Upper lobe of left lung (tissue), 6 donors: ENCODE data around the gene TAF3. TPM values are rescaled to one million over a fixed set of nuclear protein-coding genes. Genes with fewer than 3 reads are reported as not detected.

Experiments used
- ATAC-seq, 2 donors: fragments of 200-7000 bp; cut with Tn5 transposase; one replicate each; pipeline ENCODE4 v1.9.1; 2022; ENCODE audit warnings: mild to moderate bottlenecking in 2 of 2, moderate library complexity in 2 of 2; ENCODE audit not compliant: low FRiP score in 2 of 2
- DNase-seq, 2 donors: peaks; one replicate each; pipeline ENCODE4 v3.0.0-alpha.2; 2019 to 2020
- H3K27ac ChIP-seq, 4 donors: fragments of 200-600 bp; sonication (generic); one replicate each; pipeline ENCODE4 v1.5.1; 2016 to 2019
- H3K27me3 ChIP-seq, 4 donors: fragments of 200-600 bp; sonication (generic); one replicate each; pipeline ENCODE4 v1.5.1; 2017 to 2019
- H3K36me3 ChIP-seq, 4 donors: fragments of 200-600 bp; sonication (generic); one replicate each; pipeline ENCODE4 v1.5.1; 2016 to 2019
- H3K4me1 ChIP-seq, 4 donors: fragments of 200-600 bp; sonication (generic); one replicate each; pipeline ENCODE4 v1.5.1; 2018 to 2019
- H3K4me3 ChIP-seq, 4 donors: fragments of 200-600 bp; sonication (generic); one replicate each; pipeline ENCODE4 v1.5.1; 2017 to 2019; ENCODE audit warnings: mild to moderate bottlenecking in 2 of 4, moderate library complexity in 1 of 4
- H3K9me3 ChIP-seq, 4 donors: fragments of 200-600 bp; sonication (generic); one replicate each; pipeline ENCODE4 v1.5.1; 2018 to 2019
- EP300 ChIP-seq, 4 donors: sonication (generic); formaldehyde crosslinking; IDR thresholded peaks; one replicate each; pipeline ENCODE4 v1.5.1; 2017; ENCODE audit warnings: antibody characterized with exemption in 4 of 4, control low read depth in 2 of 4
- POLR2A ChIP-seq, 4 donors: fragments of 450-650 bp; IDR thresholded peaks; one replicate each; pipeline ENCODE4 v1.5.1; 2016 to 2017; ENCODE audit warnings: antibody characterized with exemption in 4 of 4, mild to moderate bottlenecking in 2 of 4
- POLR2AphosphoS5 ChIP-seq, 2 donors: sonication (generic); formaldehyde crosslinking; IDR thresholded peaks; one replicate each; pipeline ENCODE4 v1.5.1; 2017; ENCODE audit warnings: antibody characterized with exemption in 2 of 2
- WGBS, 2 donors: methylation state at CpG; one replicate each; pipeline ENCODE4 v1.1.5; 2017 to 2018; 5-methylcytosine and 5-hydroxymethylcytosine counted together
- total RNA-seq, 6 donors: library from RNA; depleted of rRNA in 4 of 6; stranded (reverse); fragments of >200 nt in 4 of 6; gene quantifications; one replicate each; pipeline versions ENCODE4 v1.1.0 to v1.2.1, GENCODE V29; 2016 to 2021
- TF ChIP-seq, protein P1 (sequence below), 6 experiments: fragments of 450-650 bp in 4 of 6; fragments of 200-600 bp in 2 of 6; sonication (generic) in 2 of 6; IDR thresholded peaks; one replicate each; pipeline ENCODE4 v1.5.1; 2016 to 2019; ENCODE audit warnings: antibody characterized with exemption in 6 of 6
- donor health status: DM: no; HTN: no; CAD: no; lungs with moderate emphysema.
- donor health status: DM: no; HTN: yes; CAD: no; lungs with severe emphysema.

Gene TAF3
- total RNA-seq, 6 donors from 2014 or later = 6.8 to 16.8 (median 10.1) TPM

DNA sequence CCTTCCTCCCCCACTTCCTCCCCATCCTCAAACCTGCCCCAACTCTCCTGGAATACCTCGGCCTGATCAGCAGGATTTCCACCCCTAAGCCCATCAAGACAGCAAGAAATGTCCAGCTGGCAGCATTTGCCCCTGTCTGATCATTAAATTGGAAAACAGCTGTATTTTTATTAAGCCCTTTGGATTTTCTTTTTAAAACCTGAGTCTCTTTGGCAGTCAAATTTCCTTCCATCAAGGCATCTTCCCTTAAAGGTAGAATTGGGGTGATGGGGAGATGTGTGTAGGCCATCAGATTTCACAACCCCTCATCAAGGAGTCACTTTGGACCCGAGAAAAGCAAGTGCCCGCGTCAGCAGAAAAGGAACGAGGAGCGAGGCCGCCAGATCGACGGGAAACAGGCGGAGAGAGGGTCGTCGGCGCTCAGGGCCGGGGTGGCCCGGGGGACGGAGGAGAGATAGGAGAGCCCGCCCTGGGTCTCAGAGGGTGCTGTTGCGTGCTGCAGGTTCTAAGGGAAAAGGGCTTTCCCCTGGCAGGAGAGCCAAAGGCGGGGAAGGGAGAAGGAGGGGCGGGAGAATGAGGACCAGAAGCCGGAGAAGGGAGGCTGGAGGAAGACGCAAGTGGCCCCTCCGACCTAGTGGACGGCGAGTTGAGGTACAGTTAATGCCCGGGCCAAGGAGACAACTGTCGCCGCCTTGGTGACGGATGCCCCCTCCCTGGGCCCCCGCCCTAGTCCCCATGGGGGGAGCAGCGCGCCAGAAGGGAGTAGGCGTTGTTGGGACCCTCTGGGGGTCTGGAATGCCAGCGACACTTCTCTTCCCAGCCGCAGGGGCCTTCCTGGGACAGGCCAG lies 224.6 kb downstream of the TAF3 start:
- Histone ChIP-seq H3K4me1 (peaks cover 20 to 30% (median 25%) of the 10 kb centered on the region in 4 donors), H3K9me3 (no peaks in the 10 kb centered on the region), H3K4me3 (no peak overlapping the region), H3K27me3 (peaks cover 3 to 96% (median 45%) of the 10 kb centered on the region in 4 donors), H3K27ac (no peak overlapping the region), H3K36me3 (no peaks in the 10 kb centered on the region)
- peak in 1 of 2 donors; percentile 61 for DNase-seq
- WGBS, 2 donors = 8 to 13% methylated on average over 29 to 34 of the region's 35 CpGs
- TF ChIP-seq, protein P1, sequence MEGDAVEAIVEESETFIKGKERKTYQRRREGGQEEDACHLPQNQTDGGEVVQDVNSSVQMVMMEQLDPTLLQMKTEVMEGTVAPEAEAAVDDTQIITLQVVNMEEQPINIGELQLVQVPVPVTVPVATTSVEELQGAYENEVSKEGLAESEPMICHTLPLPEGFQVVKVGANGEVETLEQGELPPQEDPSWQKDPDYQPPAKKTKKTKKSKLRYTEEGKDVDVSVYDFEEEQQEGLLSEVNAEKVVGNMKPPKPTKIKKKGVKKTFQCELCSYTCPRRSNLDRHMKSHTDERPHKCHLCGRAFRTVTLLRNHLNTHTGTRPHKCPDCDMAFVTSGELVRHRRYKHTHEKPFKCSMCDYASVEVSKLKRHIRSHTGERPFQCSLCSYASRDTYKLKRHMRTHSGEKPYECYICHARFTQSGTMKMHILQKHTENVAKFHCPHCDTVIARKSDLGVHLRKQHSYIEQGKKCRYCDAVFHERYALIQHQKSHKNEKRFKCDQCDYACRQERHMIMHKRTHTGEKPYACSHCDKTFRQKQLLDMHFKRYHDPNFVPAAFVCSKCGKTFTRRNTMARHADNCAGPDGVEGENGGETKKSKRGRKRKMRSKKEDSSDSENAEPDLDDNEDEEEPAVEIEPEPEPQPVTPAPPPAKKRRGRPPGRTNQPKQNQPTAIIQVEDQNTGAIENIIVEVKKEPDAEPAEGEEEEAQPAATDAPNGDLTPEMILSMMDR (IDR thresholded peaks at IDR 0.05) = no peak
- TF ChIP-seq EP300 (IDR thresholded peaks at IDR 0.05) (no peak), POLR2A (IDR thresholded peaks at IDR 0.05) (no peak), POLR2AphosphoS5 (IDR thresholded peaks at IDR 0.05) (no peak)
- no peak for ATAC-seq

GRCh38 chr10:8043569-8044306 lies 225.4 kb downstream of the TAF3 start:
- ATAC-seq (no peak), DNase-seq (peak in 1 of 2 donors; percentile 69)
- WGBS, 2 donors = 8 to 11% methylated on average over 16 to 31 of the region's 31 CpGs
- Histone ChIP-seq H3K27ac (no peak overlapping the region), H3K36me3 (no peaks in the 10 kb centered on the region), H3K4me3 (no peak overlapping the region), H3K4me1 (peaks cover 20 to 29% (median 27%) of the 10 kb centered on the region in 4 donors), H3K9me3 (no peaks in the 10 kb centered on the region), H3K27me3 (peaks cover 3 to 96% (median 45%) of the 10 kb centered on the region in 4 donors)
- TF ChIP-seq, protein P1 (IDR thresholded peaks at IDR 0.05) = no peak
- TF ChIP-seq POLR2AphosphoS5 (IDR thresholded peaks at IDR 0.05) (no peak), EP300 (IDR thresholded peaks at IDR 0.05) (no peak), POLR2A (IDR thresholded peaks at IDR 0.05) (no peak)

GRCh38 chr10:8044331-8044907 lies 226.1 kb downstream of the TAF3 start:
- Histone ChIP-seq H3K9me3 (no peaks in the 10 kb centered on the region), H3K36me3 (no peaks in the 10 kb centered on the region), H3K27ac (no peak overlapping the region), H3K27me3 (peaks cover 5 to 96% (median 47%) of the 10 kb centered on the region in 4 donors), H3K4me3 (peak overlapping the region in 1 of 4 donors; percentile 30), H3K4me1 (peaks cover 26 to 36% (median 32%) of the 10 kb centered on the region in 4 donors)
- ATAC-seq (no peak), DNase-seq (no peak)
- WGBS, 2 donors = 11 to 13% methylated on average over 12 of the region's 12 CpGs
- TF ChIP-seq POLR2A (IDR thresholded peaks at IDR 0.05) = no peak

DNA sequence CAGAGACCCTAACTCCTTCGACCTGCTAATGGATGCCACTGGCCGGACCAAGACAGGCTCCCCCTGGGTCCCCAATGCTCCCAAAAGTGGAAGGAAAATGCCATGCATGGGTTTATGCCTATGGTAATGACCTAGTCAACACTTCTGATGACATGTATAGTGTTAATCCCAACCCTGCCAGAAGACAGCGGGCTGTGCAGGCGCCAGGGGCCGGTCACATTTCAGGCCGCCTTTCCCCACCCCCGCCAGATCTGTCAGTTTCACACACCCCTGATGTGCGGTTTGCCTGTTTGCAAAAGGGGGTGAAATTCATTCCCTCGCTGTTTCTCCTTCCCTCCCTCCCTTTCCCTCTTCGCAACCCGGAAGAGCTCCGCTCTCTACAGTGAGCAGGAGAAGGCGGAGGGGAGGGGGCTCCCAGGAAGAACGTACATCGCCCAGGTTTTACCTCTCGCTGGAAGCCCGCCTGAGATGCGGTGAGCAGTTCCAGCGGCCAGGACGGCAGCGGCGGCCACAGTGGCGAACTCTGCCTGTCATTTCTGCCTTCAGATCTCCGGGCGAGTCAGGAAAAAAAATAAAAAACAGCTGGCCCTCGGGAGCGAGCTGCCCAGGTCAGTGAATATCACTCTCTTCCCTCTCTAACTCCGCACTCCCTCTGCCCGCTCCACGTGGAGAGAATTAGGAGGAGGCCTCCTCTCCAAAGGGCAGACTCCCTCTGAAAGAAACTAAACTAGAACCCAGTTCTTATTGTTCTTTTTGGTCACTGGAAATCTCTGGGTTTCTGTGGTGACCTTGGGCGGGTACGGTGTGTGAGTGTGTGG lies 226.8 kb downstream of the TAF3 start:
- TF ChIP-seq POLR2AphosphoS5 (IDR thresholded peaks at IDR 0.05) (no peak), EP300 (IDR thresholded peaks at IDR 0.05) (no peak)
- H3K27me3 ChIP-seq = peaks cover 5 to 96% (median 50%) of the 10 kb centered on the region in 4 donors
- 4 to 5% methylated on average over 30 to 32 of the region's 32 CpGs for WGBS, 2 donors
- no peak overlapping the region for H3K27ac ChIP-seq
- no peaks in the 10 kb centered on the region for H3K9me3 ChIP-seq
- peaks cover 33 to 43% (median 39%) of the 10 kb centered on the region in 4 donors for H3K4me1 ChIP-seq
- ATAC-seq (no peak), DNase-seq (peak in 1 of 2 donors; percentile 53)
- no peaks in the 10 kb centered on the region for H3K36me3 ChIP-seq
- peak overlapping the region in 3 of 4 donors; percentile 13 to 30 (median 18) for H3K4me3 ChIP-seq

DNA sequence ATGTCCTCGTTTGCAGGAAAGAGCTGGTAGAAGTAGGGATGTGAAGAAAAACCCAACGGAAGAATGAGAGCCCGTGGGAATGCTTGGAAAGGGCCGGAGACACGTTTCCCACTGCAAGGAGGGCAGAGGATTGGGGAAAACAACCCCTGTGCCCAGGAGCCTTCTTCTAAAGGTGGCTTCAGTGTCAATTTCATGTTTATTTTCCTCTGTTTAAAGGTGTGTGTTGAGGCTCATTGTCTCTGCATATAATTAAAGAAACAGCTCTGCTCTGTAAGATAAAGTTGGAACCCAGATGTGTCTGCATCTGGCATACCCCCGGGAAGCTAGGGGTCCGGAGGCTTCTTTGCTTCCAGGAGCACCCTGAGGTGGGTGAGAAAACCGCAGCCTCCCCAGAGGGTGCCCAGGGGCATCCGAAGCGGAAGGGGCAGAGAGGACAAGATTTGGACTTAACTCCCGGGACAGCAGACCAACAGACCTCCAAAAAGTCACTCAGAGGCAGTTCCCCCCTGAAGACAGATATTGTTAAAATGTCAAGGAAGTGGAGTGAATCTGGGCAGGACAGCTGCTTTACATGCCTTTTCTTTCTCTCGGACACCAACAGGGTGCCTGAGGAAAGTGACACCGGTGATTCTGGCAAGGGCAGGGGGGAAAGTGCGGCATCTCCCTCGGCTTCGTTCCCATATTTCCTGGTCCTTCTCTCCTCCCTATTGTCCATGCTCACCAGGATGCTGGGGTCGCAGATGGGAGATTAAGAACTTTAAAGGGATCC lies 227.6 kb downstream of the TAF3 start:
- ATAC-seq (no peak), DNase-seq (no peak)
- Histone ChIP-seq H3K27me3 (peaks cover 5 to 96% (median 58%) of the 10 kb centered on the region in 4 donors), H3K9me3 (no peaks in the 10 kb centered on the region), H3K36me3 (no peaks in the 10 kb centered on the region), H3K27ac (no peak overlapping the region), H3K4me1 (peaks cover 40 to 51% (median 47%) of the 10 kb centered on the region in 4 donors), H3K4me3 (peak overlapping the region in 1 of 4 donors; percentile 30)
- WGBS, 2 donors = 3 to 7% methylated on average over 17 of the region's 17 CpGs
- TF ChIP-seq POLR2A (IDR thresholded peaks at IDR 0.05) (no peak), POLR2AphosphoS5 (IDR thresholded peaks at IDR 0.05) (no peak), EP300 (IDR thresholded peaks at IDR 0.05) (no peak)
- TF ChIP-seq, protein P1 (IDR thresholded peaks at IDR 0.05) = no peak
